ENCODE measurements around the gene NRSN1. TPM values are rescaled to one million over a fixed set of nuclear protein-coding genes. Genes with fewer than 3 reads are reported as not detected.

The NRSN1 gene
- total RNA-seq, 4 donors from 2014 or later, result 0.35 TPM; not detected in 3

GRCh38 chr6:24152014-24152413 is 26.0 kb downstream of the NRSN1 start:
- Histone ChIP-seq H3K27me3 (no peaks in the 10 kb centered on the region), H3K4me1 (peaks cover 0 to 1% of the 10 kb centered on the region in 2 donors), H3K27ac (no peak overlapping the region), H3K4me3 (no peak overlapping the region), H3K9me3 (no peaks in the 10 kb centered on the region), H3K36me3 (no peaks in the 10 kb centered on the region)
- TF ChIP-seq POLR2A (IDR thresholded peaks at IDR 0.05) (no peak), CTCF (IDR thresholded peaks at IDR 0.05) (no peak)
- intact Hi-C loops (cut with DNase I; ENCODE audit: low total_unique reads), result no loop called here
- DNase-seq, result no peak

GRCh38 chr6:24154121-24154520 is 28.1 kb downstream of the NRSN1 start:
- no peak for DNase-seq
- intact Hi-C loops (cut with DNase I; ENCODE audit: low total_unique reads), result no loop called here
- Histone ChIP-seq H3K4me1 (peaks cover 0 to 4% of the 10 kb centered on the region in 2 donors), H3K9me3 (no peaks in the 10 kb centered on the region), H3K36me3 (no peaks in the 10 kb centered on the region), H3K27me3 (no peaks in the 10 kb centered on the region), H3K27ac (no peak overlapping the region), H3K4me3 (no peak overlapping the region)
- TF ChIP-seq CTCF (IDR thresholded peaks at IDR 0.05) (no peak), POLR2A (IDR thresholded peaks at IDR 0.05) (no peak)

GRCh38 chr6:24157886-24158285 is 31.9 kb downstream of the NRSN1 start:
- Histone ChIP-seq H3K36me3 (no peaks in the 10 kb centered on the region), H3K27me3 (no peaks in the 10 kb centered on the region), H3K4me1 (peaks cover 0 to 4% of the 10 kb centered on the region in 2 donors), H3K4me3 (no peak overlapping the region), H3K27ac (no peak overlapping the region), H3K9me3 (no peaks in the 10 kb centered on the region)
- TF ChIP-seq POLR2A (IDR thresholded peaks at IDR 0.05), result no peak
- TF ChIP-seq CTCF (IDR thresholded peaks at IDR 0.05), result no peak
- intact Hi-C loops (cut with DNase I; ENCODE audit: low total_unique reads), result no loop called here
- DNase-seq, result no peak

GRCh38 chr6:24183584-24183983 is 57.6 kb downstream of the NRSN1 start:
- Histone ChIP-seq H3K27ac (no peak overlapping the region), H3K9me3 (no peaks in the 10 kb centered on the region), H3K27me3 (no peaks in the 10 kb centered on the region), H3K4me1 (no peaks in the 10 kb centered on the region), H3K36me3 (no peaks in the 10 kb centered on the region), H3K4me3 (no peak overlapping the region)
- TF ChIP-seq POLR2A (IDR thresholded peaks at IDR 0.05) (no peak), CTCF (IDR thresholded peaks at IDR 0.05) (no peak)
- intact Hi-C loops (cut with DNase I; ENCODE audit: low total_unique reads), result no loop called here
- DNase-seq, result no peak

- intact Hi-C loops (cut with DNase I; ENCODE audit: low total_unique reads), result no loop called here
- TF ChIP-seq CTCF (IDR thresholded peaks at IDR 0.05) (no peak), POLR2A (IDR thresholded peaks at IDR 0.05) (no peak)
Measured at GRCh38 chr6:24186349-24186748, 60.3 kb downstream of the NRSN1 start.

More at GRCh38 chr6:24186349-24186748, 60.3 kb downstream of the NRSN1 start:
- Histone ChIP-seq H3K27me3 (no peaks in the 10 kb centered on the region), H3K27ac (no peak overlapping the region), H3K36me3 (no peaks in the 10 kb centered on the region), H3K9me3 (no peaks in the 10 kb centered on the region), H3K4me1 (no peaks in the 10 kb centered on the region), H3K4me3 (no peak overlapping the region)
- no peak for DNase-seq
